ENCODE data around the gene SERPINB1. TPM values are rescaled to one million over a fixed set of nuclear protein-coding genes. Genes with fewer than 3 reads are reported as not detected.

The SERPINB1 gene
- total RNA-seq, 1 experiment from 2014 or later, result 73.2 TPM

- RAD21 ChIA-PET (ENCODE audit: low non-redundant PET in 1 of 2, low total read pairs in 2 of 2, uncharacterized antibody in 2 of 2, unreplicated experiment in 2 of 2), result interaction anchor here in 1 of 2 experiments (0.7 to 1.3 kb wide), 2 partner anchors 59 to 82 kb away, joined by 3 read pairs; no protein-coding TSS in a partner anchor
- DNase-seq (ENCODE audit: low read depth, low spot score) (no peak), ATAC-seq (no peak)
- H3K9me2 ChIP-seq (ENCODE audit: insufficient read depth), result no peaks in the 10 kb centered on the region
- no peaks in the 10 kb centered on the region for H3K9me3 ChIP-seq (ENCODE audit: control insufficient read depth in 1 of 2, insufficient read depth in 1 of 2, low read depth in 1 of 2, low read length in 2 of 2)
- no peaks in the 10 kb centered on the region for H3K79me2 ChIP-seq (ENCODE audit: insufficient read depth, low read length)
- no TSS peak for BruUV-seq (replicated peaks)
- POLR2A ChIA-PET, result interaction anchor here (1.0 to 2.2 kb wide), 3 partner anchors 9 to 81 kb away, joined by 3 to 14 read pairs (median 9); partner anchors contain the start of gene SERPINB1
- CTCF ChIA-PET, result interaction anchor here (0.5 to 1.9 kb wide), 3 partner anchors 14 to 102 kb away, joined by 4 to 8 read pairs (median 5); no protein-coding TSS in a partner anchor
- no peaks in the 10 kb centered on the region for H3K27me3 ChIP-seq (ENCODE audit: insufficient read depth, low read length)
- no peaks in the 10 kb centered on the region for H3K36me3 ChIP-seq (ENCODE audit: control insufficient read depth in 1 of 2, insufficient read depth in 2 of 2, low read length in 2 of 2)
- no peaks in the 10 kb centered on the region for H4K20me1 ChIP-seq (ENCODE audit: insufficient read depth)
- H3K9ac ChIP-seq (ENCODE audit: low read length), result peak overlapping the region; percentile 31; the same call in 1 of the 2 replicates
- no peak overlapping the region for H3K27ac ChIP-seq (ENCODE audit: low read depth, low read length)
- H3K4me2 ChIP-seq (ENCODE audit: low read length), result peak overlapping the region; percentile 42
- intact Hi-C loops (cut with micrococcal nuclease), result no loop called here
- TF ChIP-seq JUND (IDR thresholded peaks at IDR 0.05) (no peak), ZNF274 (IDR thresholded peaks at IDR 0.05; ENCODE audit: low read depth, low read length) (no peak), REST (IDR thresholded peaks at IDR 0.05; ENCODE audit: low read depth) (no peak), ZBTB33 (IDR thresholded peaks at IDR 0.05; ENCODE audit: extremely low read depth, insufficient replicate concordance, low read length) (no peak)
- no peak overlapping the region for H2AFZ ChIP-seq (ENCODE audit: low read depth, low read length, poor library complexity, severe bottlenecking)
- H3K4me3 ChIP-seq (replicated peaks in 1 of 2; ENCODE audit: low read depth in 1 of 2, low read length in 2 of 2), result no peak overlapping the region
- H3K4me1 ChIP-seq (ENCODE audit: control insufficient read depth in 1 of 2, insufficient read depth in 2 of 2, low read length in 2 of 2), result peaks cover 37 to 86% of the 10 kb centered on the region in 2 experiments
These were observed 9.0 kb upstream of the SERPINB1 start for GRCh38 chr6:2850538-2851113.
